Measurements from ENCODE around the gene ZNF277.
"Not testable (repeated sequence)": the region's sequence is repeated elsewhere in the genome, so short reads cannot be mapped to it uniquely, and the experiment has no call there.

The ZNF277 gene

GRCh38 chr7:112298543-112299100, 92.1 kb downstream of the ZNF277 start:
- DNase-seq = no peak

- no peak for DNase-seq
These were observed 93.6 kb downstream of the ZNF277 start for GRCh38 chr7:112300072-112300471.

GRCh38 chr7:112300831-112301407, 94.4 kb downstream of the ZNF277 start:
- no peak for DNase-seq

GRCh38 chr7:112302566-112302965, 96.1 kb downstream of the ZNF277 start:
- DNase-seq = no peak

- no peak for DNase-seq
These were observed 100.4 kb downstream of the ZNF277 start for GRCh38 chr7:112306903-112307302.

GRCh38 chr7:112307506-112307905, 101.0 kb downstream of the ZNF277 start:
- DNase-seq = no peak

GRCh38 chr7:112308974-112309373, 102.5 kb downstream of the ZNF277 start:
- DNase-seq = no peak

- not testable (repeated sequence) for DNase-seq
These were observed 110.3 kb downstream of the ZNF277 start for GRCh38 chr7:112316803-112317202.

- DNase-seq = no peak
These were observed 115.6 kb downstream of the ZNF277 start for GRCh38 chr7:112322070-112322469.

- DNase-seq = no peak
These were observed 121.1 kb downstream of the ZNF277 start for GRCh38 chr7:112327566-112327965.

- no peak for DNase-seq
These were observed 125.0 kb downstream of the ZNF277 start for GRCh38 chr7:112331492-112331891.

- no peak for DNase-seq
These were observed 127.9 kb downstream of the ZNF277 start for GRCh38 chr7:112334366-112334765.

- no peak for DNase-seq
These were observed 129.8 kb downstream of the ZNF277 start for GRCh38 chr7:112336261-112336660.

- DNase-seq = no peak
These were observed 130.6 kb downstream of the ZNF277 start for GRCh38 chr7:112336936-112337576.

GRCh38 chr7:112337892-112338291, 131.4 kb downstream of the ZNF277 start:
- DNase-seq = no peak

GRCh38 chr7:112338786-112339185, 132.3 kb downstream of the ZNF277 start:
- no peak for DNase-seq

GRCh38 chr7:112341464-112341863, 135.0 kb downstream of the ZNF277 start:
- no peak for DNase-seq

GRCh38 chr7:112346381-112347060, 140.0 kb downstream of the ZNF277 start:
- no peak for DNase-seq

- no peak for DNase-seq
These were observed 140.6 kb downstream of the ZNF277 start for GRCh38 chr7:112347088-112347487.

GRCh38 chr7:112350585-112350984, 144.1 kb downstream of the ZNF277 start:
- no peak for DNase-seq

GRCh38 chr7:112356596-112356995, 150.1 kb downstream of the ZNF277 start:
- no peak for DNase-seq

GRCh38 chr7:112357136-112357535, 150.6 kb downstream of the ZNF277 start:
- DNase-seq = no peak

- no peak for DNase-seq
These were observed 152.0 kb downstream of the ZNF277 start for GRCh38 chr7:112358513-112358912.

- DNase-seq = no peak
These were observed 152.6 kb downstream of the ZNF277 start for GRCh38 chr7:112359086-112359485.
